ENCODE results near the gene INSR. TPM values are rescaled to one million over a fixed set of nuclear protein-coding genes. Genes with fewer than 3 reads are reported as not detected.
"Not testable (repeated sequence)": the region's sequence is repeated elsewhere in the genome, so short reads cannot be mapped to it uniquely, and the experiment has no call there.

INSR gene
- 62.6 TPM for total RNA-seq

DNA sequence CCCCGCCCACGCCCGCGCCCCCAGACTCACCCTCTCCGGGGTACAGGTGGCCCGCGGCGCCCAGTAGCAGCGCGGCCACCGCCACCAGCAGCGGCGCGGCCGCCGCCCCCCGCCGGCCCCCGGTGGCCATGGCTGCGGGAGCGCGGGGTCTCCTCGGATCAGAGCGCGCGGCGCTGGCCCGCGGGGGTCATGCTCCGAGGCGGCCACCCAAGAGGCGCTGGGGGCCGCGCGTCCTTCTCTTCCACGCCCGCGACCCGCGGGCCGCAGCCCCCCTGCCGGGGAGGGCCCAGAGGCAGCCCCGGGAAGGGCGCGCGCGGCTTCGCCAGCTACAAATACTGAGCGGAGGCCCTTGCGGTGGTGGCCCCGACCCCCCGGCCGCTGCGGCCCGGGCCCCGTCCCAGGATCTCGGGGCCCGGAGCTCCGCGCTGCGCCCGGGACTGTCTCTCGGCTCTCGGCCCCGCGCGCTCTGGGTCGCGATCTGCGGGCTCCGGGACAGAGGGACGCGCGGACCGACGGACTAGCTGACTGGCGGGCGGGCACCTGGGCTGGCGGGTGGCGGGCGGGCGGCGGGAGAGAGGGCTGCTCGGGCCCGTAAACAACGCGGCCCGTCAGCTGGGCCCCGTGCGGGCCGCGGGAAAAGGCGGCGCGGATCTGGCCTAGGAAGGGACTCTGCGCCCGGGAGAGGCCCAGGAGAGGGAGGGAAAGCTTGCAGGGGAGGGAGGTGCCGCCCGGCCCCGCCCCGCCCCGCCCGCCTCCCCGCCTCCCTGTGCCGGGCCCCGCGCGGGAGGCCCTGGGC lies at the start of gene INSR:
TSS of gene INSR (minus strand) at position 653 of the 796 bp plus-strand sequence. CDS start at position 130, 523 bp downstream.
- intact Hi-C loops (cut with DNase I) = loop anchor here (2.0 kb wide), 1 partner anchor 95 kb away; no protein-coding TSS in a partner anchor
- peak; percentile 96 for ATAC-seq
- peak; percentile 91 for DNase-seq (ENCODE audit: low spot score)

- ATAC-seq = no peak
- peak; percentile 19 for DNase-seq (ENCODE audit: low spot score)
- intact Hi-C loops (cut with DNase I) = loop anchor here (5.0 kb wide), 1 partner anchor 240 kb away; no protein-coding TSS in a partner anchor
Observed at GRCh38 chr19:7342143-7342542, 47.9 kb upstream of the INSR start.

GRCh38 chr19:7340959-7341837 lies 47.0 kb upstream of the INSR start:
- DNase-seq (ENCODE audit: low spot score) (peak; percentile 91), ATAC-seq (peak; percentile 60)
- intact Hi-C loops (cut with DNase I) = loop anchor here (5.0 kb wide), 1 partner anchor 239 kb away; no protein-coding TSS in a partner anchor

DNA sequence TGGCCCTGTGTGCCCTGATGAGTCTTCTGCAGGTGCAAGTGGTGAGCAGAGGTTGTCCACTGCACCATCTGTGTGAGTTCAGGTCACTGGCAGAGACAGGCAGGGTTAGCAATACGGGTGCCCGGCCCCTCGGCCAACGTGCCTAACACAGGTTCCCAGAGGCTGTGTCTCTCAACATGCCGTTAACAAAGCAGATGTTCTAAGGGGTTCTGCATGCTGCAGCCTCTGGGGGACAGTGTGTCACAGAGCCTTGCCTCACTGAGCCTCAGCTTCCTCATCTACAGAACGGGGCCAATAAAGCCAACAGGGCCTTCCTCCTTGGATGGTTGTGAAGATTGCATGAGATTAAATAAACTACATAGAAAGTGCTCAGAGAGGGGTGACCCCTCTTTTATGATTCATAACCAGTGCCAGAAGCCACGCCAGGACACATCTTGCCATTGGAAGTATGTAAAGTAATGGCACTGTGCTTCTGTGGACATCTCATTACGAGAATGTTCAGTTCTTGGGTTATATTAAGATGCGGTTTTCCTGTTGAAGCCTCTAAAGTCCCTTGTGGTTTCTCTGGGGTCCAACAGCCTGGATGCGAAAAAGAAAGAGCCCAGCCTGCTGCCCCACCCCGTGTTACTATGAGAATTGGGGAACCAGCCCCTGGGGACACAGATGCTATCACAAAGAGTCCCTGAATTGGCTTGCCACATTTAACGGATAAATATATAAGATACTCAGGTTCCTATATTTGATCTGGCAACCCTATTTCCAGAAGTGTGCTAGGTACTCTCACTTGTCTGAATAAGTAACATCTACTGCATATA lies 43.4 kb upstream of the INSR start:
- intact Hi-C loops (cut with DNase I) = no loop called here
- ATAC-seq (peak; percentile 51), DNase-seq (ENCODE audit: low spot score) (no peak)

DNA sequence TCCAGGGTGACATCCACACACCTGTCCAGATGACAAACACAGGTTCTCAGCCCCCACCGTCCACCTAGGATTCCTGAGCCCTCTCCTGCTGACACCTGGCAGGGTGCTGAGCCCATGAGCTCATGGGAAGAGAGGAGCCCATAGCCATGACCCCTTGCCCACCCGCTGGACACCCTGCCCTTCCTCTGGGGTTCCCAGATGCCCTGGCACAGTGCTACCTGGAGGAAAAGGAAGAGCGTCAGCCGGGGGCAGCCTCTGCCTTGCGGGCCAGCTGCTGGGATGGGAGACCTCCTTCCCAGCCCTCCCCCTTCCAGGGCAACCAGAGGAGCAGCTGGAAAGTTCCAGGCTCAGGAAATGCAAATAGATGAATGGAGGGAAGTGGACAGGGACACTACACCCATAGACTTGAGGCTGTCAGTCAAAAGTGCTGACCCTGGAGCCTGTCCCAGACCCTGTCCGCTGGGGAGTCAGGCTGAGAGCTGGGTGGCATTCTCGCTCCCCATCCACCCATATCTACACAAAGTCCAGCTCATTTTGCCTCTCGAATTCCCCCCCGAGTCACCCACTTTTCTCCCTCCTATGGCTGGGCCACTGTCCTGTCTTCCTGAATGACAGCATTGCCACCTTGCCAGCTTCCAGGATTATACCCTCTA lies 42.2 kb upstream of the INSR start:
- DNase-seq (ENCODE audit: low spot score) (no peak), ATAC-seq (no peak)
- intact Hi-C loops (cut with DNase I) = no loop called here

DNA sequence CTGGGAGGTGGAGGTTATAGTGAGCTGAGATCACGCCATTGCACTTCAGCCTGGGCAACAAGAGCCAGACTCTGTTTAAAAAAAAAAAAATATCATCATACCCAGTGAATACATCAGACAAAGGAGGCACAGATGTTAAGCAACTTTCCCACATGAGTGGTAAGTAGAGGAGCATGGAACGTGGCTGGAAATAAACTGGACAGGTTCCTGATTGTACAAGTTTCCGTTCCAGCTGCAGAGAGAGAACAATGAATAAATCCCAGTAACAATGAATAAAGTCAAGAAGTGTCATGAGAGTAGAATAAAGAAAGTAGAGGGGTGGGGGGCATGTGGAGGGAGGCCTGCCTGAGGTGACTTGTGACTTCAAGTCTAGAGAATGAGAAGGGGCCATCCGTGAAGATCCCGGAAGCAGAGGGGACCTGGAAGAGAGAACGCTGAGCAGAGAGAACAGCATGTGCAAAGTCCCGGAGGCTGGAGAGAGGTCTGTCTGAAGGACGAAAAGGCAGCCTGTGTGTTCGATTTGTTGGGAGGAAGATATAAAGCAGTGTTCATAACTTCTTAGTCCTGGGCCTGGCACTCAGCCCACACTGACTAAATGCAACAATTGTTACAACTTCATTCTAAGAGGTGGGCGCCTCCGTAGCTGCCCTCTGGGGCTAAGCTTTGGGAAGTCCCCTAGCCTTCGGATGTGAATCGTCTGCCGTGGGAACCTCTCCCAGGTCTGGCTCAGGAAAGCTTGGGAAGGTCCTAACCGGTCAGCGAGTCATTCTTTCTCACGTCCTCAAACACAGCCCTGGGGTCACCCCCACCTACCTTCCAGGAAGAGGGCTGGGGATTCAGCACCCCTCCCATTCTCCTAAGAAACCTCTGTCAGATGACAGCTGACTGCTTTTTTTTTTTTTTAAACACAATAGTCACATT lies 39.2 kb upstream of the INSR start:
- no peak for ATAC-seq
- DNase-seq (ENCODE audit: low spot score) = no peak
- intact Hi-C loops (cut with DNase I) = no loop called here

- intact Hi-C loops (cut with DNase I) = no loop called here
- DNase-seq (ENCODE audit: low spot score) (no peak), ATAC-seq (no peak)
Observed at GRCh38 chr19:7331446-7331845, 37.2 kb upstream of the INSR start.

GRCh38 chr19:7328647-7329046 lies 34.4 kb upstream of the INSR start:
- intact Hi-C loops (cut with DNase I) = no loop called here
- no peak for ATAC-seq
- DNase-seq (ENCODE audit: low spot score) = no peak

GRCh38 chr19:7327802-7328201 lies 33.6 kb upstream of the INSR start:
- DNase-seq (ENCODE audit: low spot score) (no peak), ATAC-seq (no peak)
- intact Hi-C loops (cut with DNase I) = no loop called here

- ATAC-seq (no peak), DNase-seq (ENCODE audit: low spot score) (no peak)
- intact Hi-C loops (cut with DNase I) = no loop called here
Observed at GRCh38 chr19:7326105-7326877, 32.1 kb upstream of the INSR start.

DNA sequence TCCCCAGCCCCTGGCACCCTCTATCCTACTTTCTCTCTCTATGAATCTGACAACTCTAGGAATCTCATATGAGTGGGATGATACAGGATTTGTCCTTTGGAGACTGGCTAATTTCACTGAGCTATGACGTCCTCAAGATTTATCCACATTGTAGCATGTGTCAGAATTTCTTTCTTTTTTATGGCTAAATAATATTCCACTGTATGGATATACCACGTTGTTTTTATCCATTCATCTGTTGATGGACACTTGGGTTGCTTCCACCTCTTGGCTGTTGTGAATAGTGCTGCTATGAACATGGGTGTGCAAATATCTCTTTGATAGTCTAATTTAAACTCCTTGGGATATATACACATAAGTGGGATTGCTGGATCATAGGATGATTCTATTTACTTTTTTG lies 24.0 kb upstream of the INSR start:
- intact Hi-C loops (cut with DNase I) = no loop called here
- DNase-seq (ENCODE audit: low spot score) (no peak), ATAC-seq (no peak)

DNA sequence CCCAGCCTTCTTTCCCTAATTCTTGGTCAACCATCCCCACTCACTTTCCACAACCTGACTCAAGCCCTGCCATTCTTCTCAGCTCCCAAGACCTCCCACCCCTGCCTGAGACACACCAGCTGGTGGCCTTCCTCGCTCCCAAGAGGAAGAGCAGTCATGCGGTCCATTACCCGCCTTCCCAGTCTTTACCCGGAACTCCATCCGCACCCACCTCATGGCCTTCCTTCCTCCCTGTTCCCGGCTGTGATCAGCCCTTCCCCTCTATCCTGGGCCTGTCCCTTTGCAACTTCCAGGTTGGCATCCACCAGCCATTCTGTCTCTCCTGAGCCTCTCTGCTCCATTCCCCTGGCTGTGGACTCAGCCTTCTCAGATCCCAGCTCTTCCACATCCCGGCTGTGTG lies 18.6 kb upstream of the INSR start:
- intact Hi-C loops (cut with DNase I) = no loop called here
- DNase-seq (ENCODE audit: low spot score) = no peak
- ATAC-seq = no peak

DNA sequence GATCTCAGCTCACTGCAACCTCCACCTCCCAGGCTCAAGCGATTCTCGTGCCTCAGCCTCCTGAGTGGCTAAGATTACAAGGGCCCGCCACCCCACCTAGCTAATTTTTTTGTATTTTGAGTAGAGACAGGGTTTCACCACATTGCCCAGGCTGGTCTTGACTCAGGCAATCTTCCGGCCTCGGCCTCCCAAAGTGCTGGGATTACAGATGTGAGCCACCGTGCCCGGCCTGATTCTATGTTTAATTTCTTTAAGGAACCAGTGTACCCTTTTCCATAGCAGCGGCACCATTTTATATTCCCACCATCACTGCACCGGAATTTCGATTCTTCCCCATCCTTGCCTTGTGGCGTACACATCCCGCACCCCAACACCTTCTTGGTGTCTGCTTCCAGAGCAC lies 17.7 kb upstream of the INSR start:
- DNase-seq (ENCODE audit: low spot score) = no peak
- intact Hi-C loops (cut with DNase I) = no loop called here
- ATAC-seq = no peak

- ATAC-seq; intact Hi-C loops (cut with DNase I); DNase-seq (ENCODE audit: low spot score): not testable (repeated sequence)
Observed at GRCh38 chr19:7308327-7308726, 14.1 kb upstream of the INSR start.

GRCh38 chr19:7307590-7308218 lies 13.5 kb upstream of the INSR start:
- intact Hi-C loops (cut with DNase I) = no loop called here
- DNase-seq (ENCODE audit: low spot score) (no peak), ATAC-seq (no peak)

- peak; percentile 9 for DNase-seq (ENCODE audit: low spot score)
- intact Hi-C loops (cut with DNase I) = no loop called here
- ATAC-seq = no peak
Observed at GRCh38 chr19:7304200-7304599, 10.0 kb upstream of the INSR start.
